GM18873 (cell line): ENCODE results near the gene ACOT7.
"Not testable (repeated sequence)": the region's sequence is repeated elsewhere in the genome, so short reads cannot be mapped to it uniquely, and the experiment has no call there.

Experiments
- ATAC-seq: cut with Tn5 transposase; IDR thresholded peaks from one replicate; pipeline ENCODE4 v1.9.1; 2021; ENCODE audit warnings: mild to moderate bottlenecking, moderate library complexity, moderate number of reproducible peaks; ENCODE audit not compliant: unreplicated experiment, low FRiP score

ACOT7 gene

DNA sequence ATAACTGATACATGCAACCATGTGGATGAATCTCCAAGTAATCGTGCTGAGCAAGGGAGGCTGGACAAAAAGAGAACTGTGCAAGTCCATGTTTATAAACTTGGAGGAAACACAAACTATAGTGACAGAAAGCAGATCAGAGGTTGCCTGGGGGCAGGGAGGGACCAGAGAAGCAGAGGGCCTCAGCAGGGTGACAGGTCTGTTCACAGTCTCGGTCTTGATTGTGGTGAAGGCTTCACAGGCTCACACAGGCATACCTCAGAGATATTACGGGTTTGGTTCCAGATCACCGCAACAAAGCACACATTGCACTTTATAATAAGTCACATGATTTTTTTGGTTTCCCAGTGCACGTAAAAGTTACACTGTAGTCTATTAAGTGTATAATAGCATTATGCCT lies 28.5 kb downstream of the ACOT7 start:
- no peak for ATAC-seq

DNA sequence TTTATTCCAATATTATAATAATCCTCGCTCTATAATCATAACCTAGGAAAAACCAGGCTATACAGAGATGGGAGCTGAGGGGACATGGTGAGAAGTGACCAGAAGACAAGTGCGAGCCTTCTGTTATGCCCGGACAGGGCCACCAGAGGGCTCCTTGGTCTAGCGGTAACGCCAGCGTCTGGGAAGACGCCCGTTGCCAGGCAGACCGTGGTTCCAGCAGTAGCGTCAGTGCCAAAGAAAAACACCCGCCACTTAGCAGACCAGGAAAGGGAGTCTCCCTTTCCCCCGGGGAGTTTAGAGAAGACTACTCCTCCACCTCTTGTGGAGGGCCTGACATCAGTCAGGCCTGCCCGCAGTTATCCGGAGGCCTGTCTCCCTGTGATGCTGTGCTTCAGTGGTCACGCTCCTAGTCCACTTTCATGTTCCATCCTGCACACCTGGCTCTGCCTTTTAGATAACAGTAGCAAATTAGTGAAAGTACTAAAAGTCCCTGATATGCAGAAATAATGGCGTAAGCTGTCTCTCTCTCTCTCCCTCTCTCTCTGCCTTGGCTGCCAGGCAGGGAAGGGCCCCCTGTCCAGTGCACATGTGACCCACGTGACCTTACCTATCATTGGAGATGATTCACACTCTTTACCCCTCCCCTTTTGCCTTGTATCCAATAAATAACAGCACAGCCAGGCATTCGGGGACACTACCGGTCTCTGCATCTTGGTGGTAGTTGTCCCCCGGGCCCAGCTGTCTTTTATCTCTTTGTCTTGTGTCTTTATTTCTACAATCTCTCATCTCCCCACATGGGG lies 30.3 kb downstream of the ACOT7 start:
- not testable (repeated sequence) for ATAC-seq

DNA sequence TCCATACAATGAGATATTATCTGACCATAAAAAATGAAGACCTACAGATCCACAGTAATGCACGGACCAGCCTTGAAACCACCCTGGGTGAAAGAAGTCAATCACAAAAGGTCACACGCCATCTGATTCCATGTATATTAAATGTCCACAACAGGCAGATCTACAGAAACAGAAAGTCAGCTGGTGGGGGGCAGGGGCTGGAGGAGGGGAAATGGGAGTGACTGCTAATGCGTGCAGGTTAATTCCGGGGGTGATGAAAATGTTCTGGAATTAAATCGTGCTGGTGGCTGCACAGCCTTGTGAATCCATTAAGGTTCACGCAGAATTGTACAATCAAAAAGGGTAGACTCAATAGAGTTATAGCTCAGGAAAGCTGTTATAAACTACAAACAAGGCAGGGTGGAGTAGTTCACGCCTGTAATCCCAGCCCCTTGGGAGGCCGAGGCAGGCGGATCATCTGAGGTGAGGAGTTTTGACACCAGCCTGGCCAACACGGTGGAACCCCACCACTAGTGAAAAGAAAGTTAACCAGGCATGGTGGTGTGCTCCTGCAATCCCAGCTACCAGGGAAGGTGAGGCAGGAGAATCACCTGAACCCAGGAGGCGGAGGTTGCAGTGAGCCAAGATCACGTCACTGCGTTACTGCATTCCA lies 32.3 kb downstream of the ACOT7 start:
- ATAC-seq, result no peak

DNA sequence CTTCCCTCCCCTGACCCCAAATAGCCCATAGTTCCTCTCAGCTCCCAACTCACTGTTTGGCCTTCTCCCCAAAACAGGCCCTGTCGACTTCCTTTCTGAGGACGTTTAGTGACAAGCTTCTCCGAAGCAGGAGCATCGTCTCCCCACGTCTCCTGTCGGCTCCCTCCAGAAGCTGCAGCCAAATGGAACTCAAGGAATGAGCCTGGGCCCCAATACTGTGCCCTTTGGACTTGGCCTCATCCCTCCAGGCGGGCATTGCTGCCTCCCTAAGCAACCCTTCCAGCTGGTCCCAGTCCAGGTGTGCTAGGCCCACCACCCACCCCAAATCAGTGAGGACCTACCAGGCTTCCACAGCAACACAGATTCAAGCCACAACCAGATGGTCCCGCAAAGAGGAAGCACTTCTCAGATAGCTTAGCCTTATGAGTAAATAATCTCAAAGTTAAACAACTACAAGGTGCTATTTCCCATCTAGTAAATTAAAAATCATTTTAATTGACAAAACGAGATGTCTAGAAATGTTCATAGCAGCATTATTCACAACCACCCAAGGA lies 33.0 kb downstream of the ACOT7 start:
- ATAC-seq, result no peak

DNA sequence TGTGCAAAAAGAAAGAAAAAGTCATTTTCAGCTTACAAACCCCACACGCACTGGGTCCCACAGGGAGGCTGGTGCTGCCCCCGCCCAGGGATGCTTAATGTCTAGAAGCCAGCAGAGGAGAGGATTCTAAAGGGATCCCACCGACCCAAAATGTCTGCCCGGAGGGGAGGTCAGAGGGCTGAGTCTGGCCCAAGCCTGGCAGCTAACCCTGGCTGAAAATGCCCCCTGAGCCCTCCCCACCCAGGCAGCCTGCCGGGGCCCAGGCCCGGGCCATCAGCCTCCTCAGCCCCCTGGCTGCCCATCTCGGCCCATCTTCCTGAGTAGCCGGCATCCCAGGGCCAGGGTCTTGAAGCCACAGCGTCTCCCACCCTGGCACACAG lies 33.5 kb downstream of the ACOT7 start:
- no peak for ATAC-seq

DNA sequence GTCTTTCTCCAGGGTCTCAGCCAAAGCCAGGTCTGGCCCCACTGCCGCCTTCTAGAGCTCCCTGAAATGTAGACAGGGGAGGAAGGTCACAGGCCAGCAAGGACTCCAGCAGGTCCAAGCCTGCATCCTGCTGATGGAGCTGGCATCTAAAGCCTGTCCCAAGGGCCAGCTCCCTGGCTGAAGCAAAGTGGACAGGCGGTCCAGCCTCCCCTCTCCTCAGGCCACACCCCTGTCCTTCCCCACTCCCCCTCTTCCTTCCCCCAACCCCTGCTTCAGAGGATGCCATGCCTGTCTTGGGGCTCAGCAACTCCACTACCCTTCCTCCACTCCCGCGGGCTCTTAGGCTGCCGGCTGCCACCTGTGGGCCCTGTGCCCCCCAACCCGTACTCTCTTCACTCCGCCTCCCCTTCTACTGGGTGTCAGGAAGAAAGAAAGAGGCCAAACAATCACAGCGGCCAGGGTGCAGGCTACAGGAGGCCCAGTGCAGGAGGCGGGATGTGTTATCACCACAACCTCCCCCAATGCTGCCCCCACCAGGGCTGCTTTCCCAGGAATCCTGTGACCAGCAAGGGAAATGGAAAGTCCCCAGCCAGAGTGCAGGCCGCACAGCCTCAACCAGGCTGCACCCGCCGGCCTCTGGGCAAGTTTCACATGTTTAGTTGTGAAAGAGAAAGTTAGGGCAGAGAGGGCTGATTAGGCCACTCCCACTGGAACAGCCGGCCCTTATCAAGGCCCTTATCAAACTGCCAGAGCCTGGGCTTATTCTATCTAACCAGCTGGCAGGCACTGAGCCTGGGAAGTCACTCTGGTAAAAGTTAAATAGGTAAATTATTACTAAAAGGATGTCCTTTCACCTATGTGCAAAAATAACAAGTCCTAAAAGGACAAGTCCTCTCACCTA lies 34.1 kb downstream of the ACOT7 start:
- peak; percentile 78 for ATAC-seq

DNA sequence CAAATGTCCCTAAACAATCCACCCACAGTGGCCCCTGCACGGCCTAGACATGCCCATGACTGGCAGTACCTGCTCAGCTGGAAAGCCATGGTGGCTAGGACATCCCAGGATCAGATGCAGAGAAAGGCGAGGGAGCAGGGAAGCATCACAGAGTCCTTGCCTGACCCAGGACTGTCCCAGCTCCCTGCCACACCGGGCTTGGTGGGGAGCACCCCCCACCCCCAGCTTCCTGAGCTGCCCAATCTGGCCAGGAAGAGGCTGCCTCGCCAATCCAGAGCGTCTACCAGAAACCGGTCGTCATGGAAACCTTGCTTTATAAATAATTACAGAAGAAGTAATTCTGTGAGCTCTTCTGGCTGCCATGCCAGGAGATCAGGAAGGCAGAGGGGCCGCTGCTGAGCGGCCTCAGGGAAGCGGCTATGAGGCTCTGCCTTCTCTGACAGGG lies 34.8 kb downstream of the ACOT7 start:
- ATAC-seq, result no peak

DNA sequence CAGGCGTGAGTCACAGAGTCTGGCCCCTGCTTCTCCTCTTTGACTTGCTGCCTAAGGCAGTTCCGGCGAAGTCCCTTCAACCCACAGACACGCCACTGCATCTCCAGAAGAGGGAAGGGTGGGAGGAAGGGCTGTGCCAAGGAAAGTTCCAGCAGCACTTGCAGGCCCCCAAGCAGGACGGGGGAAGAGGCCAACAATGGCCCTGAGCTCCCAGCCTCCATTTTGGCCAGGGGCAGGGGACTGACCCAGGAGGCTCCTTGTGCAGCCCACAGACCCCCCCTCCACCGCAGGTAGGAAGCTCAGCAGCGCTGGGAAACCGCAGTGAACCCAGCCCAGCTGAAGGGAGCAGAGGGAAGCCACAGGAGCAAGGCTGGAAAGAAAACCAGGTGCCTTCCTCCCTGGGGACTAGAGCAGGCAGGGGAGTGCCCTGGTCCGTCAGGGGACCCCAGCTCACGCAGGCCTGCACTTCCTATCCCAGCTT lies 35.4 kb downstream of the ACOT7 start:
- no peak for ATAC-seq

DNA sequence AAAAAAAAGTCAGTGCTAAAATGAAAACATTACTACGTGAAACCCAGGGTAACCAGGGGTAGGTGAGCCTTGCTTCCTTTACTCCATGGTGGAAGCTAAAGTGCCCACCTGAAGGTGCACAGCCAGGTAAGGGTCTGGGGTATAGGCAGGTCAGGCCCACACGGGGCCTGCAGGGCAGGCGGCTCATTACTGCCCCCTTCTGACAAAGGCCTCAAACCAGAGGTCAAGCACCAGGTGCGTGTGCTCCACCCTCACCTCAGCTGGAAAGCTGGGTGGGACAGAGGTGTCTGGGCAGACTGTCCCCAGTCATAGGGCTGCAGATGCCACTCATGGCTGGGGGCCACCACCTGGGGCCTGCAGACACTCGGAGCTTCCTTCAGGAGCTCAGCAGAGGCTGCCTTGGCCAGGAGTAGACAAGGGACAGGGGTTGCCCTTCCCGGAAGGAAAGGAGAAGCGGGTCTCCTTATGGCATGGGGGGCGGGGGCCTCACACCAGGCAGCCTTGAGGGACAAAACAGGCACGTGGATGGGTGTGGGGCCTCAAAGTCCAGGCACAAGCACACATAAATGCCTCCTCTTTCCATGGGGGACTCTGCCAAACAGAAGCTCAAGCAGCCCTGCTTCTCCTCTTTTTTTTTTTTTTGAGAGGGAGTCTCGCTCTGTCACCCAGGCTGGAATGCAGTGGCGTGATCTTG lies 36.2 kb downstream of the ACOT7 start:
- no peak for ATAC-seq

DNA sequence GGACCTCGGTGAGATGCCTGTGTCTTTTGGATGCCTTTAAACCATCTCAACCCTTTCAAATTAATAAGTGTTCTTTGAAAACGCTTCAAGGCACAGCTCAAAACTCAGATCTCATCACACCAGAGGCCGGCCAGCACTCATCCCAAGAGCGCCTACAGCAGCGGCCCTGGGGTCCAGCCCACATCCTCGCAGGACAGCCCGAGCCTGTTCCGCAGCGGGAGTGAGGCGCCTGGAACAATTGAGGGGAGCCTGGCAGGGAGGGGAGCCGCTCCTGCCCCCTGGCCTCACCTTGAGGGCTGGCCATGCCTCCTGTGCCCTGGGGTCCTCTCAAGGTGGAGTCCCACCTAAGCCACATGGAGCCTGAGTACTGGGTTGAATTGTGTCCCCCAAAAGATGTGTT lies 37.9 kb downstream of the ACOT7 start:
- ATAC-seq, result no peak

DNA sequence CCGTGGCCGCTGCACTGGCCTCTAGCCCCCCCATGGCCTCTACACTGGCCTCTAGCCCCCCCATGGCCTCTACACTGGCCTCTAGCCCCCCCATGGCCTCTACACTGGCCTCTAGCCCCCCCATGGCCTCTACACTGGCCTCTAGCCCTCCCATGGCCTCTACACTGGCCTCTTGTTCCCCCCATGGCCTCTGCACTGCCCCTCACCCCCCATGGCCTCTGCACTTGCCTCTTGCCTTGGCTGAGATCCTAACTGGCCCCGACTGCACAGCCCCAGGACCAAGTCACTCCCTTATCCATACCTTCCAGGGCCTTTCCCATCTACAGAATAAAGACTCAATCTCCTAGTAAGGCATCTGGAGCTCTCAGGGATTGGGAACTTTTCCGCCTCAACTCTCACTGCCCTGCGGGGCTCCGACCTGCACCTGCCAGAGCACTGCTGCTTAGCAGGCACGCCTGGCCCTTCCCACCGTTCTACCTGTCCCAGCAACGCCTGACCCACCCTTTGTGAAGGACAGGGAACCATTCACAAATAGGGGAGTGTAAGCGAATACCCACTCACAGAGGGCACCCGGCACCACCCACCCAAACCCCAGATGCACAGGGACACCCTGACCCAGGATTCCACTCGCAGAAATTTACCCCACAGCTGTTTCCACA lies 38.8 kb downstream of the ACOT7 start:
- no peak for ATAC-seq

DNA sequence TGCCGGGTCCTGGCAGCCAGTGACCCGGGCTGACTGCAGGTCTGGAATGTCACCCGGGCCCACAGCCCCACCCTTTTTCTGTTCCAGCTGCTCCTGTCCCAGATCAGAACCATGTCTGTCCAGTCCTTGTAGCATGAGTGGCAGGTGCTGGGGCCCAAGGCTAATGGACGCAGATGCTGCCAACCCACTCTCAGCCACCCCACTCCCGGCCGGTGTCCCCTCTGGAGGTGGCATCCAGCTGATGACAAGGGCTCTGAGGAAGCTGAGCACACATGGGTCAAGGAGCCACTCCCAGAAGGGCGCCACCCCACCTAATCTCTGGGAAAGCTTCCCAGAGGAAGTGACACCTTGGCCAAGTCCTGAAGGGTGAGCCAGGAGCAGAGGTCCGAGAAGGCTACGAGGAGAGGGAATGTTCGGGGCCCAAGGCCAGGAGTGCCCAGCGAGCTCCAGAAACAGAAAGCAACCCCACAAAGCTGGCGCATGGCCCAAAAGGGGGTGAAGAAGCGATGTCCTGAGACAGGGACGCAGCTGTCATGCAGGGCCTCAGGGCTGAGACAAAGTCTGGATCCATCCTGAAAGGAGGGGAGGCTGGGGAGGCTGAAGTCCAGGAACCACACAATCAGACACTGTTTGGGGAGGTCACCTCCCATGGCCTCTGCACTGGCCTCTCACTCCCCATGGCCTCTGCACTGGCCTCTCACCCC lies 39.5 kb downstream of the ACOT7 start:
- ATAC-seq, result no peak

DNA sequence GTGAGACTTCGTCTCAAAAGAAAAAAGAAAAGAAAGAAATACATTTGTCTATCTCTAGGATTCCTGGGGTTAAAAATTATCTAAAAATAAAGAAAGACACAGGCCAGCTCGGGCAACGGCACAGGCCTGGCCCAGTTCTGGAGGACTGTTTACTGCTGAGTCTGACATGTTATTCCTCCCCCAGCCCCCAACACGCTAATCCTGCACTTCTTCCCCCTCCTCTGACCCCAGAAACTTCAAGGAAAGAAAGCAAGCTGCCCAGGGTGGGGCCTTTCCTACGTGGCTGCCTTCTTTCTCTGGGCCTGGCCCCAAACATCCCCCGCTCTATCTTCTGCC lies 40.0 kb downstream of the ACOT7 start:
- no peak for ATAC-seq

DNA sequence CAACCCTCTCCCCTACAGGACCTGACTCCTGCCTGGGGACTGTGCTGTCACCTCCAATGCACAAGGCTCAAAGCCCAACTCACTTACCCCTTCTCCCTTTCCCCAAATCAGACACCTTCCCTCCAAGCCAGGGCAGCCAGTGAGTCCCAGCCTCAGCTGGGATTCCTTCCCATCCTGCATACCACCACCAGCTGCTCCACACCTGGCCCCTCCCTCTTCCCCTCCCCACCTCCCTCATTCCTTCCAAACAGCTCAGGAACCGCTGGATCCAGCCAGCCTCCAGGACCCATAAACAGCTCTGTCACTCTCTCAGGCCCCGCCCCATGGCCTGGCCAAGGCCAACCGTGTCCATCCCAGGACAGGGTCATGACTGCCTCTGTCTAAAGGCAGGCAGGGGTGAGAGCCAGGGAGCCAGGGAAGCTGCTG lies 41.4 kb downstream of the ACOT7 start:
- ATAC-seq, result no peak

DNA sequence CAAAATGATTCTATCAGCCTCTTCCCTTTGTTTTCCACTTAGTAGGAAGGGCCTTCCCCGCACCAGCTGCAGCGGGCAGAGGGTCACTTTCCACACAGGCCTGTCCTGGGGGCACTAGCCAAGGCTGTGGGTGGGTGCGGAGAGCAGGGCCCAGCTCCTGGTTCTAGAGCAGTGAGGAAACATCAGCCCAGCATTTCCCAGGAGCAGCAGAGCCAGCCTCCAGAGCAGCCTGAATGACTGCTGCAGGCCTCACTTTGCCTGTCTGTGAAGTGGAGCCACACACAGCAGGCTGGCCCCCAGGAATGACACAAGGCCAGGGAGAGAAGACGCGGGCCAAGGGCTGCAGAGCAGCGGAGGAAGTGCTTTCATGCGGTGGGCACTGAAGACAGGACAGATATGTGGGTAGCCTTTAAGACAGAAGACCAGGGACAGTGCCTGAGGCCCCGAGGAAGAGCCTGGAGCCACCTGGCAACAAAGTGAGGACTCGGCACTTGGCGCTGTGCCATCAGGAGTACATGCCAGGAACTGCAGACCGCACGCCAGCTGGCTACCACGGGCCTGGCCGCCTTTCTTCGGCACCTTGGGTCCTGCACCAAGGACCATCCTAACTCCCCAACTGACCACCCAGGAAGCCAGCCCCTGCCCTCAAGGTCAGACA lies 42.0 kb downstream of the ACOT7 start:
- no peak for ATAC-seq

DNA sequence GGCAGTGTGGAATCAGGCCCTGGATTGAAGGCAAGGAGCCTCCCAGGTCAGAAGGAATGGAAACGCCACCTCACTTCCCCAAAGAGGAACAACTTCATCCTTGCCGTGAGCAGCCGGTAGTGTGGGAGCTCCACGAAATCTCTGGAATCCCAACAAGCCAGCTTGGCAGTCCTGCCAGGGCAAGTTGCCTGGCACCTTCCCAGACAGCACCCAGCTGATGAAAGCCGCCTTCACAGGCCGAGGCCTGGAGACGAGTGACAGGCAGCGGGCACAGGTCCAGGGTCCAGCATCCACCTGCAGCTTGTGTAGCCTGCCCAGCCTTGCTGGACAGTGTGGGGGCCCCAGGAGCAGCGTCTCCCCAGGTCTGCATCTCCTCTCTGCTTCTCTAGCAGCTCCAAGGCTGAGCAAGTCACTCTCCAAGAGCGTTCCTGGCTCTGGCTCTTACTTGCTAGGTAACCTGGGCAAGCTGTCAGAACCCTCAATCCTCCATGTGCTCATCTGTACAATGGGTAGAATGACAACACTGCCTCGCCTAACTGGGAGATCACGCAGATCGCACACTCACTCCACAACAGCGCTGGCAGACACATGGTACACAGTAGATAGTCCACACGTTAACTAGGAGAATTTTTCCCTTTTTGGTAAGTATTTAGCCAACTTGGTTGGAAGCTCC lies 43.0 kb downstream of the ACOT7 start:
- no peak for ATAC-seq

DNA sequence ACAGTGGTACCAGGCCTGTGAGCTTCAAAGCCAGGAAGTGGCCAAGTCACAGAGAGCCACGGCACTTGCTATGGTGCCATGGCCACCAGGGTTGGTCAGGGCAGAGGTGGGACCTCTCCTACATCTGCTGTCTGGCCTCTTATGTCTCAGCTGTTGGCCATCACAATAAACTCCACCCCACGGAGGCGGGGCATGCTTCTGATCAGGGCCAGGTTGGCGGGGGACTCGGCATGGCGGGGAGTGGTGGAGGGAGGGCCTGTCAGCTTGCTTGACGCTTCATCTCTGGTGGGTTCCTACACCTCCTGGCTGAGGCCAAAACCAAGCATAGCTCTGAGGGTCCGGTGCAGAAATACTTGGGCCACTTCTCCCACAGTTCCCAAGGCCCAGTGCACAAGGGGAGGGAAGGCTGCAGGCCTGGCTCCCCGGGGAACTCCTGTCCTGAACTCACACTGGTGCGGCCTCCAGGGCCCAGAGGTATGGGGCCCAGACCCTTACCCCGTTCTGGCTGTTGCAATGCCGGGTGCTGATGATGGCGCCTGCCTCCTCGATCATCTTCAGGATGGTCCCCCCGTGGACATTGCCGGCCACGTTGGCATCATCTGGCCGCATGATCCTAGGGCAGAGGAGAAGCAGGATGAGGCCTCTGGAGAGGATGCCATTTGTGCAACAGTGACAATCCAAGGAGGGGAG lies 44.2 kb downstream of the ACOT7 start:
- no peak for ATAC-seq
